Chondrocyte (in vitro differentiated cells): ENCODE results near the gene DNAJB4. TPM values are rescaled to one million over a fixed set of nuclear protein-coding genes. Genes with fewer than 3 reads are reported as not detected.

ENCODE experiments used
- DNase-seq: peaks from one replicate; pipeline ENCODE4 v3.0.0; 2021; ENCODE audit warnings: mixed read lengths, low spot score
- H3K27ac Mint-ChIP-seq: one replicate; pipeline ENCODE4 v1.8.0; 2021; ENCODE audit warnings: mild to moderate bottlenecking, moderate library complexity, mixed read lengths; ENCODE audit not compliant: unreplicated experiment
- H3K27me3 Mint-ChIP-seq: 2 replicates; pipeline ENCODE4 v1.8.0; 2021; ENCODE audit warnings: low read depth, mixed read lengths
- H3K36me3 Mint-ChIP-seq: 2 replicates; pipeline ENCODE4 v1.8.0; 2021; ENCODE audit warnings: low read depth, mixed read lengths
- H3K4me1 Mint-ChIP-seq: 2 replicates; pipeline ENCODE4 v1.8.0; 2021; ENCODE audit warnings: low read depth, mild to moderate bottlenecking, mixed read lengths
- H3K4me3 Mint-ChIP-seq: one replicate; pipeline ENCODE4 v1.8.0; 2021; ENCODE audit warnings: mild to moderate bottlenecking, moderate library complexity, mixed read lengths; ENCODE audit not compliant: unreplicated experiment
- H3K9me3 Mint-ChIP-seq: 2 replicates; pipeline ENCODE4 v1.8.0; 2021; ENCODE audit warnings: low read depth, mixed read lengths
- CTCF ChIP-seq: fragments of 200-600 bp; sonication (generic); IDR thresholded peaks from 2 replicates; pipeline ENCODE4 v1.5.0; 2021; ENCODE audit warnings: antibody characterized with exemption, mild to moderate bottlenecking, moderate library complexity
- total RNA-seq: library from RNA; stranded (reverse); gene quantifications from 3 replicates; pipeline ENCODE4 v1.2.1, GENCODE V29; 2021

The DNAJB4 gene
- total RNA-seq, 1 donor from 2014 or later: 109 TPM

GRCh38 chr1:78044796-78045562, 40.2 kb downstream of the DNAJB4 start:
- TF ChIP-seq CTCF: no peak
- no peak for DNase-seq
- H3K4me3 Mint-ChIP-seq: peak overlapping the region; percentile 51
- no peaks in the 10 kb centered on the region for H3K36me3 Mint-ChIP-seq
- peaks cover 7% of the 10 kb centered on the region for H3K4me1 Mint-ChIP-seq
- H3K9me3 Mint-ChIP-seq: no peaks in the 10 kb centered on the region
- H3K27ac Mint-ChIP-seq: no peak overlapping the region
- peaks cover 13% of the 10 kb centered on the region for H3K27me3 Mint-ChIP-seq

GRCh38 chr1:78045563-78045925, 40.8 kb downstream of the DNAJB4 start:
- Mint-ChIP-seq H3K36me3 (no peaks in the 10 kb centered on the region), H3K9me3 (no peaks in the 10 kb centered on the region), H3K4me1 (peaks cover 7% of the 10 kb centered on the region), H3K27me3 (peaks cover 13% of the 10 kb centered on the region), H3K4me3 (peak overlapping the region; percentile 51), H3K27ac (no peak overlapping the region)
- DNase-seq: no peak
- TF ChIP-seq CTCF: no peak

- no peak within 1 kb of the TSS for H3K27ac Mint-ChIP-seq
- H3K4me3 Mint-ChIP-seq: peak within 1 kb of the TSS; percentile 81
- no peaks in the 10 kb centered on the region for H3K9me3 Mint-ChIP-seq
- H3K27me3 Mint-ChIP-seq: peaks cover 13% of the 10 kb centered on the region
- no peak for DNase-seq
- H3K36me3 Mint-ChIP-seq: no peaks in the 10 kb centered on the region
- no peak for TF ChIP-seq CTCF
- H3K4me1 Mint-ChIP-seq: peaks cover 7% of the 10 kb centered on the region
Observed at GRCh38 chr1:78045926-78046778, 41.4 kb downstream of the DNAJB4 start, which contains the start of gene GIPC2. Gene GIPC2, plus strand, starts transcription at chr1:78045966. Its CDS starts 129 bp downstream, at chr1:78046095.

- Mint-ChIP-seq H3K27me3 (peaks cover 13% of the 10 kb centered on the region), H3K4me1 (peaks cover 7% of the 10 kb centered on the region), H3K27ac (no peak overlapping the region), H3K4me3 (no peak overlapping the region), H3K36me3 (no peaks in the 10 kb centered on the region), H3K9me3 (no peaks in the 10 kb centered on the region)
- no peak for DNase-seq
- TF ChIP-seq CTCF: no peak
Observed at GRCh38 chr1:78047106-78047505, 42.4 kb downstream of the DNAJB4 start.

- Mint-ChIP-seq H3K27me3 (peaks cover 13% of the 10 kb centered on the region), H3K4me3 (no peak overlapping the region), H3K4me1 (peaks cover 7% of the 10 kb centered on the region), H3K9me3 (no peaks in the 10 kb centered on the region), H3K36me3 (no peaks in the 10 kb centered on the region), H3K27ac (no peak overlapping the region)
- no peak for DNase-seq
- TF ChIP-seq CTCF: no peak
Observed at GRCh38 chr1:78047631-78048030, 42.9 kb downstream of the DNAJB4 start.
